Measurements from ENCODE around the gene PAX7. TPM values are rescaled to one million over a fixed set of nuclear protein-coding genes. Genes with fewer than 3 reads are reported as not detected.

PAX7 gene
- total and polyA plus RNA-seq, 8 donors, result not detected

GRCh38 chr1:18732686-18733085 lies 102.0 kb downstream of the PAX7 start:
- Histone ChIP-seq H3K9me3 (no peaks in the 10 kb centered on the region), H3K4me3 (no peak overlapping the region), H3K27ac (no peak overlapping the region), H3K36me3 (no peaks in the 10 kb centered on the region), H3K27me3 (peaks cover 0 to 94% (median 57%) of the 10 kb centered on the region in 3 donors), H3K4me1 (no peaks in the 10 kb centered on the region)
- intact Hi-C loops (cut with DNase I; ENCODE audit: low total_unique reads), result no loop called here
- DNase-seq, result no peak
- TF ChIP-seq, protein P1, sequence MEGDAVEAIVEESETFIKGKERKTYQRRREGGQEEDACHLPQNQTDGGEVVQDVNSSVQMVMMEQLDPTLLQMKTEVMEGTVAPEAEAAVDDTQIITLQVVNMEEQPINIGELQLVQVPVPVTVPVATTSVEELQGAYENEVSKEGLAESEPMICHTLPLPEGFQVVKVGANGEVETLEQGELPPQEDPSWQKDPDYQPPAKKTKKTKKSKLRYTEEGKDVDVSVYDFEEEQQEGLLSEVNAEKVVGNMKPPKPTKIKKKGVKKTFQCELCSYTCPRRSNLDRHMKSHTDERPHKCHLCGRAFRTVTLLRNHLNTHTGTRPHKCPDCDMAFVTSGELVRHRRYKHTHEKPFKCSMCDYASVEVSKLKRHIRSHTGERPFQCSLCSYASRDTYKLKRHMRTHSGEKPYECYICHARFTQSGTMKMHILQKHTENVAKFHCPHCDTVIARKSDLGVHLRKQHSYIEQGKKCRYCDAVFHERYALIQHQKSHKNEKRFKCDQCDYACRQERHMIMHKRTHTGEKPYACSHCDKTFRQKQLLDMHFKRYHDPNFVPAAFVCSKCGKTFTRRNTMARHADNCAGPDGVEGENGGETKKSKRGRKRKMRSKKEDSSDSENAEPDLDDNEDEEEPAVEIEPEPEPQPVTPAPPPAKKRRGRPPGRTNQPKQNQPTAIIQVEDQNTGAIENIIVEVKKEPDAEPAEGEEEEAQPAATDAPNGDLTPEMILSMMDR (IDR thresholded peaks at IDR 0.05), result no peak
- TF ChIP-seq POLR2A (IDR thresholded peaks at IDR 0.05) (no peak), POLR2AphosphoS5 (IDR thresholded peaks at IDR 0.05) (no peak), EP300 (IDR thresholded peaks at IDR 0.05) (no peak)
- WGBS, 5 donors, result 28 to 51% (median 38%) methylated on average over 6 of the region's 6 CpGs

- DNase-seq, result no peak
- Histone ChIP-seq H3K4me3 (no peak overlapping the region), H3K27me3 (peaks cover 0 to 94% (median 57%) of the 10 kb centered on the region in 3 donors), H3K27ac (no peak overlapping the region), H3K9me3 (no peaks in the 10 kb centered on the region), H3K4me1 (no peaks in the 10 kb centered on the region), H3K36me3 (no peaks in the 10 kb centered on the region)
- WGBS, 5 donors, result 63 to 70% (median 67%) methylated on average over 11 to 15 of the region's 15 CpGs
- TF ChIP-seq POLR2AphosphoS5 (IDR thresholded peaks at IDR 0.05), result no peak
- TF ChIP-seq POLR2A (IDR thresholded peaks at IDR 0.05), result no peak
- TF ChIP-seq, protein P1 (IDR thresholded peaks at IDR 0.05), result no peak
- intact Hi-C loops (cut with DNase I; ENCODE audit: low total_unique reads), result no loop called here
These were observed 103.4 kb downstream of the PAX7 start for GRCh38 chr1:18734001-18734400.

GRCh38 chr1:18734461-18735223 lies 104.0 kb downstream of the PAX7 start:
- Histone ChIP-seq H3K27ac (no peak overlapping the region), H3K36me3 (no peaks in the 10 kb centered on the region), H3K4me1 (no peaks in the 10 kb centered on the region), H3K27me3 (peaks cover 0 to 94% (median 59%) of the 10 kb centered on the region in 3 donors), H3K9me3 (no peaks in the 10 kb centered on the region), H3K4me3 (no peak overlapping the region)
- no peak for DNase-seq
- TF ChIP-seq EP300 (IDR thresholded peaks at IDR 0.05) (no peak), POLR2AphosphoS5 (IDR thresholded peaks at IDR 0.05) (no peak), POLR2A (IDR thresholded peaks at IDR 0.05) (no peak)
- TF ChIP-seq, protein P1 (IDR thresholded peaks at IDR 0.05), result no peak
- intact Hi-C loops (cut with DNase I; ENCODE audit: low total_unique reads), result no loop called here
- WGBS, 5 donors, result 45 to 52% (median 49%) methylated on average over 7 of the region's 7 CpGs

DNA sequence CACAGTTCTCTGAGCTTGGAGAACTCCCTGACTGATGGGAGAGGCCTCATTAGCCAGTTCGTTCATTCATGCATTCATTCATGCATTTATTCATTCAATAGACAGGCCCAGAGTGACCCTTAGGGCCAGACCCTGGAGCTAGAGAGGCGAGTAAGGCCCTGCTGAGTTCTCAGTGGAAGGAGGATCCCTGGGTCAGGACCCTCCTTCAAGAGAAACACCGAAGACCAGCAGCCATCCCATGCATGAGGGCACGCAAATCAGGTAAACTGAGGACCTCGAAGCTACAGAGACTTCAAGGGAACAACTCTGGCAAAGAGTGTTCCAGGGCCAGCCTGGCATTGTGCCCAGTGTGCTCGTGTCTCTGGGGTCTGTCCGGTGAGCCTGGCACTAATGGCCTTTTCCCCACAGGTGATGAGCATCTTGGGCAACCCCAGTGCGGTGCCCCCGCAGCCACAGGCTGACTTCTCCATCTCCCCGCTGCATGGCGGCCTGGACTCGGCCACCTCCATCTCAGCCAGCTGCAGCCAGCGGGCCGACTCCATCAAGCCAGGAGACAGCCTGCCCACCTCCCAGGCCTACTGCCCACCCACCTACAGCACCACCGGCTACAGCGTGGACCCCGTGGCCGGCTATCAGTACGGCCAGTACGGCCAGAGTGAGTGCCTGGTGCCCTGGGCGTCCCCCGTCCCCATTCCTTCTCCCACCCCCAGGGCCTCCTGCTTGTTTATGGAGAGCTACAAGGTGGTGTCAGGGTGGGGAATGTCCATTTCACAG lies 104.8 kb downstream of the PAX7 start:
- no peaks in the 10 kb centered on the region for H3K4me1 ChIP-seq
- TF ChIP-seq, protein P1 (IDR thresholded peaks at IDR 0.05), result no peak
- TF ChIP-seq POLR2AphosphoS5 (IDR thresholded peaks at IDR 0.05), result no peak
- no peak for TF ChIP-seq POLR2A (IDR thresholded peaks at IDR 0.05)
- TF ChIP-seq EP300 (IDR thresholded peaks at IDR 0.05), result no peak
- H3K27me3 ChIP-seq, result peaks cover 0 to 94% (median 53%) of the 10 kb centered on the region in 3 donors
- no peaks in the 10 kb centered on the region for H3K9me3 ChIP-seq
- H3K36me3 ChIP-seq, result no peaks in the 10 kb centered on the region
- intact Hi-C loops (cut with DNase I; ENCODE audit: low total_unique reads), result no loop called here
- H3K4me3 ChIP-seq, result no peak overlapping the region
- no peak for DNase-seq
- WGBS, 5 donors, result 85 to 88% (median 85%) methylated on average over 16 to 22 of the region's 22 CpGs
- H3K27ac ChIP-seq, result no peak overlapping the region
